ENCODE data around the gene UTP3. TPM values are rescaled to one million over a fixed set of nuclear protein-coding genes. Genes with fewer than 3 reads are reported as not detected.

UTP3 gene
- total and polyA plus RNA-seq, 12 donors: 14.9 to 51.1 (median 32.3) TPM

GRCh38 chr4:70737006-70737405 lies 48.7 kb downstream of the UTP3 start:
- intact Hi-C loops (cut with DNase I): no loop called here
- H3K9me3 ChIP-seq (replicated peaks in 1 of 3): no peaks in the 10 kb centered on the region
- WGBS, 4 donors: 63 to 78% (median 76%) methylated on average over 1 of the region's 1 CpG
- H3K4me1 ChIP-seq (replicated peaks in 1 of 2): peaks cover 26 to 73% of the 10 kb centered on the region in 2 donors
- no peaks in the 10 kb centered on the region for H3K27me3 ChIP-seq
- TF ChIP-seq POLR2A (IDR thresholded peaks at IDR 0.05): no peak
- TF ChIP-seq, protein P1, sequence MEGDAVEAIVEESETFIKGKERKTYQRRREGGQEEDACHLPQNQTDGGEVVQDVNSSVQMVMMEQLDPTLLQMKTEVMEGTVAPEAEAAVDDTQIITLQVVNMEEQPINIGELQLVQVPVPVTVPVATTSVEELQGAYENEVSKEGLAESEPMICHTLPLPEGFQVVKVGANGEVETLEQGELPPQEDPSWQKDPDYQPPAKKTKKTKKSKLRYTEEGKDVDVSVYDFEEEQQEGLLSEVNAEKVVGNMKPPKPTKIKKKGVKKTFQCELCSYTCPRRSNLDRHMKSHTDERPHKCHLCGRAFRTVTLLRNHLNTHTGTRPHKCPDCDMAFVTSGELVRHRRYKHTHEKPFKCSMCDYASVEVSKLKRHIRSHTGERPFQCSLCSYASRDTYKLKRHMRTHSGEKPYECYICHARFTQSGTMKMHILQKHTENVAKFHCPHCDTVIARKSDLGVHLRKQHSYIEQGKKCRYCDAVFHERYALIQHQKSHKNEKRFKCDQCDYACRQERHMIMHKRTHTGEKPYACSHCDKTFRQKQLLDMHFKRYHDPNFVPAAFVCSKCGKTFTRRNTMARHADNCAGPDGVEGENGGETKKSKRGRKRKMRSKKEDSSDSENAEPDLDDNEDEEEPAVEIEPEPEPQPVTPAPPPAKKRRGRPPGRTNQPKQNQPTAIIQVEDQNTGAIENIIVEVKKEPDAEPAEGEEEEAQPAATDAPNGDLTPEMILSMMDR (IDR thresholded peaks at IDR 0.05): no peak
- H3K4me3 ChIP-seq: no peak overlapping the region
- no peaks in the 10 kb centered on the region for H3K36me3 ChIP-seq (replicated peaks in 1 of 2)
- DNase-seq: no peak
- H3K27ac ChIP-seq: no peak overlapping the region

GRCh38 chr4:70737409-70737808 lies 49.1 kb downstream of the UTP3 start:
- H3K4me3 ChIP-seq: no peak overlapping the region
- no peaks in the 10 kb centered on the region for H3K36me3 ChIP-seq (replicated peaks in 1 of 2)
- no peaks in the 10 kb centered on the region for H3K27me3 ChIP-seq
- 74 to 93% (median 88%) methylated on average over 2 of the region's 2 CpGs for WGBS, 4 donors
- H3K9me3 ChIP-seq (replicated peaks in 1 of 3): no peaks in the 10 kb centered on the region
- peaks cover 26 to 74% of the 10 kb centered on the region in 2 donors for H3K4me1 ChIP-seq (replicated peaks in 1 of 2)
- TF ChIP-seq, protein P1 (IDR thresholded peaks at IDR 0.05): no peak
- TF ChIP-seq POLR2A (IDR thresholded peaks at IDR 0.05): no peak
- no peak for DNase-seq
- no peak overlapping the region for H3K27ac ChIP-seq
- intact Hi-C loops (cut with DNase I): no loop called here

DNA sequence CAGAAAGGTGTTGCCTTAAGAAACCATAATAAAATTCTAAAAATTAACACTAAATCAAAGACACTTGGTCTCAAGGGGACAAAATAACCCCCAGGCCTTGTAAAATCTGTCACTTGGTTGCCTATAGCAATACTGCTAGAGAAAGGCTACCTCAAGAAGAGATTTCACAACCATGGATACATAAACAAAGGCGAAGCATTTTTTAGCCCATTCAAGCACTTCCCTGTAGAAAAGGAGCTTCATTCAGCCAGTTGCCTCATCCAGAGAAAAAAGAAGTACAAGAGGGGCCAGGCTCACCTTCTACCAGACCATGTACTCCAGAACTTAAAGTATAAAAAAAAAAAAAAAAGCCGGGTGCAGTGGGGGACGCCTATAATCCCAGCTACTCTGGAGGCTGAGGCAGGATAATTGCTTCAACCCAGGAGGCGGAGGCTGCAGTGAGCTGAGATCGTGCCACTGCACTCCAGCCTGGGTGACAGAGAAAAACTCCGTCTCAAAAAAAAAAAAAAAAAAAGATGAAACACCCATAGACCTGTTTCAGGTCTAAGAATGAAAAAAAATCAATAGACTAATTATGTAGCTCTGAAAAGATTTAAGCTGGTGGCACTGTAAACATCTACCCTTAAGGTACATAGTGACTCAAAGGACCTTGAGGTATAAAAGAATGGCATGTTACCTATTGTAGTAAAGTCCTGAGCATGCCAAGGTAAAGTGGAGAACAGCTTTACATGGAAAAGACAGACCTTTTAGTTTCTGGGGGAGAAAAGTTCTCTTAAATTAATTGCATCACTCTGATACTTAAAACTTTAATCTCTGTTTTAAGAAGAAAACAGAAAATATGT lies 51.4 kb downstream of the UTP3 start:
- Histone ChIP-seq H3K36me3 (replicated peaks in 1 of 2) (no peaks in the 10 kb centered on the region), H3K4me3 (no peak overlapping the region), H3K27me3 (no peaks in the 10 kb centered on the region), H3K9me3 (replicated peaks in 1 of 3) (no peaks in the 10 kb centered on the region), H3K4me1 (replicated peaks in 1 of 2) (peaks cover 30 to 73% of the 10 kb centered on the region in 2 donors), H3K27ac (no peak overlapping the region)
- 72 to 84% (median 80%) methylated on average over 5 to 6 of the region's 6 CpGs for WGBS, 4 donors
- TF ChIP-seq POLR2A (IDR thresholded peaks at IDR 0.05): no peak
- TF ChIP-seq, protein P1 (IDR thresholded peaks at IDR 0.05): no peak
- no peak for DNase-seq
- intact Hi-C loops (cut with DNase I): no loop called here

Small RNA genes within 50 kb of the gene (small RNA-seq; reads per million reads assigned to genes)
- gene RNU6-520P: 0 reads per million in 2 donors
- gene RNU6-784P: 0 to 1.2 reads per million in 2 donors

Other genes with a start within 250 kb of the UTP3 start
- gene MUC7, start 216.3 kb upstream of the UTP3 start, total RNA-seq: not detected
- not detected for gene MUC7, start 216.3 kb upstream of the UTP3 start, polyA plus RNA-seq
- gene AMTN, start 170.0 kb upstream of the UTP3 start, total RNA-seq: not detected
- gene AMTN, start 170.0 kb upstream of the UTP3 start, polyA plus RNA-seq: not detected
- not detected for gene AMBN, start 96.3 kb upstream of the UTP3 start, total RNA-seq
- gene AMBN, start 96.3 kb upstream of the UTP3 start, polyA plus RNA-seq: not detected
- under 1 TPM in 1 of 9 donors, not detected in 8; 0.33 TPM for gene ENAM, start 59.8 kb upstream of the UTP3 start, total RNA-seq
- gene ENAM, start 59.8 kb upstream of the UTP3 start, polyA plus RNA-seq: under 1 TPM in 1 of 3 donors, not detected in 2; under 0.01 TPM
- gene JCHAIN, start 22.0 kb upstream of the UTP3 start, total RNA-seq: 10 to 100 TPM in 1 of 9 donors, 1 to 10 TPM in 5, under 1 TPM in 2, not detected in 1; 0.11 to 24.9 (median 1.9) TPM
- 100 to 1,000 TPM in 1 of 3 donors, 1 to 10 TPM in 1, under 1 TPM in 1; 0.98 to 124 (median 8.3) TPM for gene JCHAIN, start 22.0 kb upstream of the UTP3 start, polyA plus RNA-seq
- 100 to 1,000 TPM in 2 of 9 donors, 10 to 100 TPM in 7; 41.8 to 141 (median 87.3) TPM for gene RUFY3, start 33.4 kb downstream of the UTP3 start, total RNA-seq
- gene RUFY3, start 33.4 kb downstream of the UTP3 start, polyA plus RNA-seq: 100 to 1,000 TPM in 1 of 3 donors, 10 to 100 TPM in 2; 44.8 to 118 (median 67.7) TPM
- gene GRSF1, start 151.4 kb downstream of the UTP3 start, total RNA-seq: 100 to 1,000 TPM in 4 of 9 donors, 10 to 100 TPM in 5; 64.1 to 109 (median 95.5) TPM
- gene GRSF1, start 151.4 kb downstream of the UTP3 start, polyA plus RNA-seq: 100 to 1,000 TPM in 1 of 3 donors, 10 to 100 TPM in 2; 35.6 to 149 (median 36.6) TPM
- 10 to 100 TPM in 7 of 9 donors, 1 to 10 TPM in 2; 5.8 to 25.4 (median 16.2) TPM for gene MOB1B, start 213.8 kb downstream of the UTP3 start, total RNA-seq
- 10 to 100 TPM in 1 of 3 donors, 1 to 10 TPM in 2; 3.5 to 15.7 (median 3.6) TPM for gene MOB1B, start 213.8 kb downstream of the UTP3 start, polyA plus RNA-seq

All from adrenal gland (tissue), 12 donors.